Glomerular visceral epithelial cell (primary cell): ENCODE data around the gene GRIK5.

ENCODE experiments used
- DNase-seq: peaks from one replicate; pipeline ENCODE4 v3.0.0-alpha.2; 2016; ENCODE audit errors: extremely low spot score

The GRIK5 gene

GRCh38 chr19:42076380-42076944 lies 6.5 kb upstream of the GRIK5 start:
- DNase-seq: no peak

GRCh38 chr19:42075616-42076379 lies 5.8 kb upstream of the GRIK5 start, which contains the start of gene ZNF574:
TSS of gene ZNF574 (plus strand) at chr19:42076166. CDS start at chr19:42078607, 2,441 bp downstream.
- DNase-seq: peak; percentile 100

- DNase-seq: no peak
Measured at GRCh38 chr19:42075364-42075615, 5.3 kb upstream of the GRIK5 start.

- peak; percentile 20 for DNase-seq
Measured at GRCh38 chr19:42074513-42075363, 4.7 kb upstream of the GRIK5 start.

GRCh38 chr19:42071247-42071646 lies 1.2 kb upstream of the GRIK5 start:
- DNase-seq: no peak

- DNase-seq: no peak
Measured at GRCh38 chr19:42068756-42069571, 1.0 kb downstream of the GRIK5 start.

GRCh38 chr19:42068361-42068755 lies 1.6 kb downstream of the GRIK5 start:
- DNase-seq: no peak

- DNase-seq: no peak
Measured at GRCh38 chr19:42067315-42067888, 2.6 kb downstream of the GRIK5 start.

- DNase-seq: peak; percentile 35
Measured at GRCh38 chr19:42066075-42066754, 3.8 kb downstream of the GRIK5 start.

- no peak for DNase-seq
Measured at GRCh38 chr19:42065511-42065910, 4.5 kb downstream of the GRIK5 start.

GRCh38 chr19:42065051-42065450 lies 5.0 kb downstream of the GRIK5 start:
- DNase-seq: no peak

- no peak for DNase-seq
Measured at GRCh38 chr19:42064432-42064831, 5.6 kb downstream of the GRIK5 start.

- no peak for DNase-seq
Measured at GRCh38 chr19:42062381-42062780, 7.6 kb downstream of the GRIK5 start.

- DNase-seq: no peak
Measured at GRCh38 chr19:42060117-42060516, 9.9 kb downstream of the GRIK5 start.

GRCh38 chr19:42059196-42059595 lies 10.8 kb downstream of the GRIK5 start:
- DNase-seq: no peak

GRCh38 chr19:42057846-42058245 lies 12.2 kb downstream of the GRIK5 start:
- no peak for DNase-seq

GRCh38 chr19:42054205-42054604 lies 15.8 kb downstream of the GRIK5 start:
- DNase-seq: no peak

GRCh38 chr19:42053037-42053935 lies 16.7 kb downstream of the GRIK5 start:
- no peak for DNase-seq

GRCh38 chr19:42052241-42052863 lies 17.7 kb downstream of the GRIK5 start:
- no peak for DNase-seq
